ELF-1 (cell line): ENCODE results near the gene CD52.
"Not testable (repeated sequence)": the region's sequence is repeated elsewhere in the genome, so short reads cannot be mapped to it uniquely, and the experiment has no call there.

Source experiments
- DNase-seq: peaks from one replicate; pipeline ENCODE4 v3.0.0-alpha.2; 2016; ENCODE audit warnings: low read depth, low spot score

Gene CD52

GRCh38 chr1:26330276-26330675 lies 12.5 kb downstream of the CD52 start:
- DNase-seq: no peak

- DNase-seq: not testable (repeated sequence)
Observed at GRCh38 chr1:26333312-26333711, 15.6 kb downstream of the CD52 start.

DNA sequence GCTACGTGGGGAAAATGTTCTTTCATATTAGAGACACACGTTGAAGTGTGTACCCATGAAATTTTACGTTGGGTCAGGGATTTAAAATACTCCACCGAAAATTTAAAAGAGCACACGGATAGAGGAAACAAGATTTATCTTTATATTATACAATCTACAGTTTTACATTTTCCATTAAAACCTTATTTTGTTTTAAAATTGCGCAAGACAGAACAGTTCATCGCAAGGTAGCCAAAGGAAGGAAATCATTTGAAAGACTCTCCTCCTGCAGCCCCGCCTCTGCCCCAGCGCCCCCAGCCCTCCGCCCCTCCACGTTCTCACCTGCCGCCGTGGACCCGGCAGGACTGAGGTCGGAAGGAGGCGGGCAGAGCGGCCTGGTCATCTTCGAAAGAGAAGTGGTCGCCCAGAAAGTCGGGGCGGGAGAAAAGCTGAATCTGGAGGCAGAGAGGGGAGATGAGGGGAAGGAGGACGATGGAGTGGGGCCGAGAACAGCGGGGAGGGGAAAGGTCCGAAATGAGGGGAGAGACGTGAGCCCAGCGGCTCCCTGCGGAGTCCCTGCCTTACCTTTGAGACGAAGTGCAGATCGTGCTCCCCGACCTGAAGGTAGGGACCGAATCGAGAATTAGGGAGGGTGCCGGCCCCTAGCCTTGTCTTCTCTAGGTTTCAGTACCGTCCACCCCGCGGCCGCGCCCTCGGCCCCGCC lies 18.2 kb downstream of the CD52 start:
- no peak for DNase-seq

- DNase-seq: peak; percentile 91
Observed at GRCh38 chr1:26336477-26337205, 18.9 kb downstream of the CD52 start.

GRCh38 chr1:26337206-26337535 lies 19.4 kb downstream of the CD52 start:
- DNase-seq: no peak

GRCh38 chr1:26337625-26338024 lies 19.9 kb downstream of the CD52 start:
- no peak for DNase-seq

GRCh38 chr1:26338670-26339069 lies 20.9 kb downstream of the CD52 start:
- DNase-seq: no peak

DNA sequence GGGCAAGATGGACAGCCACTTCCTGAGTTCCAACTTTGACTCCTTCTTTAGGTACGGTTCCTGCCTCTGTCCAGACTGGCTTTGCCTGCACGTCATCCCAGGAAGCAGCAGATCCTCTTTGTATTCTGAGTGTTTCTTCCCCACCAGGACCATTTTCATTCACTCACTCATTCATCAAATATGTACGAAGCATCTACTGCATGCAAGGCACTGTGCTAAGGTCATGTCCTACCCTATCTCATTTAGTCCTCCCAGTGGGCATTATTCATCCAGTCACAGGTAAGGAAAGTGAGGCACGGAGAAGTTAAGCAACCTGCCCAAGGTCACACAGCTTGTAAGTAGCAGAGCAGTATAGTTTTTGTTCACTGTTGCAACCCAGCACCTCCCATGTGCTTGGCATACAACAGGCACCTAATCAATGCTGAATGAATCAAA lies 22.3 kb downstream of the CD52 start:
- DNase-seq: no peak

- DNase-seq: no peak
Observed at GRCh38 chr1:26344147-26344920, 26.6 kb downstream of the CD52 start.

DNA sequence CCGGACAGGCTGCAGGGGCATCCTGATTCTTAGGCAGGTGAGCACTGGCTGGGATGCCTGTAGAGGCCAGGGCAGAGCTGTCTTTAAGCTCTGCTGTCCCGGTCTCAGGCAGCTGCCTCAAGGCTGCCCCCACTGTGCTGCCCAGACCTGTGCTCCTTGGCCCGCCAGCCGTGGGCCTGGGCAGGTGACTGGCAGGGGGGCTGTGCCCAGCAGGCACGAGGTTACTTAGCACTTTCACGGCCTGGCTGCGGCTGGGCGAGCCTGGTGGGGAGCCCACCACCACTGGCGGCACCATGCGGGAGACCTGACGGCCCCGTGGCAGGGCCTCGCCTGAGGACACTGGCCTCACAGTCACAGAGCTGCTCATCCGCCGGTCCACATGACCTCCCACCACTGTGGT lies 28.0 kb downstream of the CD52 start:
- no peak for DNase-seq

- DNase-seq: no peak
Observed at GRCh38 chr1:26346274-26347033, 28.7 kb downstream of the CD52 start.

DNA sequence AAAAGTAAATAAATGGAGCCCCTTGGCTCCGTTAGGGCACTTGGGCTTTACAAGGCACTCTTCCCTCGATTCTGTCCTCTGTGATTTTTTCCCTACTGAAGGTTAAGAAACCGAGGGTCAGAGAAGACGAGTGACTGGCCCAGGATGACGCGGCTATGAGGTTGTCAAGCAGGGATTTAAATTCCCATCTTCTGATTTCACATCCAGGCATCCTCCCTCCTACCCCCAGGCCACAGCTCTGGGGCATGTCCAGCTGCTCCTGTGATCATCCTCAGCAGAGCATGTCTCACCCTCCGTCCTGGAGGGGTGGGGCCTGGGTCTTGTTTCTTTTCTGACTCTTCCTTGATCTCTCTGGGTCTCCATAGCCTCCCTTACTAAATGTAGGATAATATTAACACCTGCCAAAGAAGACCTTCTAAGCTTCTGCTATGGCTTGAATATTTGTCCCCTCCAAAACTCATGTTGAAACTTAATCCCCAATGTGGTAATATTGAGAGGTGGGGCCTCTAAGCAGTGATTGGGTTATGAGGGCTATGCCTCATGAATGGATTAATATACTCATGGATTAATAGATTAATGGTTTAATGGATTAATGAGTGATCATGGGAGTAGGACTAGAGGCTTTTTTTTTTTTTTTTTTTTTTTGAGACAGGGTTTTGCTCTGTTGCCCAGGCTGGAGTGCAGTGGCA lies 31.6 kb downstream of the CD52 start:
- DNase-seq: peak; percentile 86

DNA sequence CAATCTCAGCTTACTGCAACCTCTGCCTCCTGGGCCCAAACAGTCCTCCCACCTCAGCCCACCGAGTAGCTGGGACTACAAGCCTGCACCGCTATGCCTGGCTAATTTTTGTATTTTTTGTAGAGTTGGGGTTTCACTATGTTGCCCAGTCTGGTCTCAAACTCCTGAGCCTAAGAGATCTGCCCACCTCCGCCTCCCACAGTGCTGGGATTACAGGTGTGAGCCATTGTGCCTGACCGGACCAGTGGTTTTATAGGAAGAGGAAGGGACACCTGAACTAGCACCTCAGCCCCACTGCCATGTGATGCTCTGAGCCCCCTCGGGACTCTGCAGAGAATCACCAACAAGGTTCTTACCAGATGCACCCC lies 32.1 kb downstream of the CD52 start:
- DNase-seq: no peak

GRCh38 chr1:26350343-26350700 lies 32.6 kb downstream of the CD52 start:
- no peak for DNase-seq

- peak; percentile 82 for DNase-seq
Observed at GRCh38 chr1:26350701-26351589, 33.2 kb downstream of the CD52 start.

DNA sequence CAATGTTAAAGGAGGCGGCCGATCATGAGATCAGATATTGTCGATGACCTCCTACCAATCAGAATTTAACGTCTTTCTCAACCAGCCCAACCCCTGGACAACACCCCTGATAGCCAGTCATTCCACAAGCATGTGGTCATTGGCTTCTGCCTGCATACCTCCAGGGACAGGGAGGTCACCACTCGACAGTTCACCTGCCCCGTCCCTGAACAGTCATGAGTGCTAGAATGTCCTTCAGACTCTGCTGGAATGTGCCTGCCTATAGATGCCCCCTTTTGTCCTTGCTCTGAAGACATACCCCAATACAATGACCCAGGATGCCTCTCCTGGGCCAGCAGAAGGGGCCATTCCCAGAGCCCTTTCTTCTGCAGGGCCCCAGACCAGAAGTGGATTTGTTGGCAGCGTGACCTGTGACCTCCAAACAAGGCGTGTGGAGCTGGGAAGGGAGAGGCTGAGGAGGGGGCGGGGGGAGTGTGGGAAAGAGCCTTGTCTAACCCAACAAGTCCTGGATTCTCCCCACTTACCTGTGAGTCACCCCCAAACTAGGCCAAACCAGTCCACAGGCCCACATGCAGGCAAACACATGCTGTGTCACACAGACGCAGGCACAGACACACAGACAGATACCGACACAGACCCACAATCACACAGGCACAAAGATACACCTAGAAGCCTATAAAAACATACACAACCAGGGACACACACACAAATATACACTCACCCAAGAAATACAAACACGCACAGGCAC lies 34.0 kb downstream of the CD52 start:
- DNase-seq: peak; percentile 83

DNA sequence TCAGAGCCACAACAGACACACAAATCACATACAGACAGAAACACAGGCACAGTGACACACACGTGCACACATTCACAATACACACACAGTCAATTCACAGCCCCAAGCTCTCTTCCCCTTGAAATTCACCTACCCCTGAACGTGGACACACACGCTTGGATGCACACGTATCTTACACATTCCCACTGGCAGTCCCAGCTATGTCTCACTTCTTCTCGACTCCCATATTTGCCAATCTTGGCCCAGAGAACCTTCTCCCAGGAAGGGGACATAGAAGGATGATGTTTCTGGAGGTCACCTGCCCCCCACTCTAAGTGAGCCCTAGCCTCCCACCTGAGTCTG lies 34.6 kb downstream of the CD52 start:
- no peak for DNase-seq

DNA sequence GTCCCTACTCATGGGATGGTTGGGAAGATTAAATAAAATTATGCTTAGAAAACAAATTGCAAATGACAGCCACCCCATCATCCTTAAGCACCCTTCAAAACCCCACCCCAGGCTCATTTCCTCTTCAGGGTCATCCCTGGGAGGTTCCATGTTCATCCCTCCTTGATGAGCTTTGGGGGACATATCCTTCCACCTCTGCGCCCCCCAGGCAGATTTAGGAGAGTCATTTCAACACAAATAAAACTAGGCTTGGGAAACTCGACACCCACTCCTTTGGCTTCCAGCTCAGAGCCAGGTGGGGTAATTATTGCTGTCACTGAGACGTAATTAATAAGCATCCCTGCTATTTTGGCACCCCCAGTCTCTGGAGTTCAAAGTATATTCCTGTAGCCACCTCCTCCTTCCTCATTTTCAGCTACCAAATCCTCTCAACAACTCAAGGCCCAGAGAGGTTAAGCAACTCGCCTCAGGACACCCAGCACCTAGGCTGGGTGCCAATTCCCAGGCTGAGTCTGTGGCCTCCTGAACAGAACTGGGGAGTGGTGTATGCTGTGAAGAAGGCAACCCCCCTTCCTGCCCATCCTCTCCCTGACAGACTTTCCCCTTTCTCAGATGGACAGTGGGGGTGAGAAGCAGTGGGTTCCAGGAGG lies 35.6 kb downstream of the CD52 start:
- no peak for DNase-seq
